AG09309 (cell line): Measurements from ENCODE around the gene ATP9A.
"Not testable (repeated sequence)": the region's sequence is repeated elsewhere in the genome, so short reads cannot be mapped to it uniquely, and the experiment has no call there.

Source experiments
- DNase-seq: peaks from one replicate; pipeline ENCODE4 v3.0.0-alpha.2; 2010; ENCODE audit warnings: low read depth
- H3K4me3 ChIP-seq: 2 replicates; pipeline ENCODE4 v1.5.1; 2011; ENCODE audit warnings: mild to moderate bottlenecking, low read depth, low read length, moderate library complexity; ENCODE audit not compliant: control insufficient read depth
- TF ChIP-seq, protein P1 (sequence below): IDR thresholded peaks from 2 replicates; pipeline ENCODE4 v1.5.1; 2011; ENCODE audit warnings: mild to moderate bottlenecking, low read depth, low read length, inconsistent platforms; ENCODE audit not compliant: insufficient read depth, control insufficient read depth; ENCODE audit errors: missing control alignments

The ATP9A gene

DNA sequence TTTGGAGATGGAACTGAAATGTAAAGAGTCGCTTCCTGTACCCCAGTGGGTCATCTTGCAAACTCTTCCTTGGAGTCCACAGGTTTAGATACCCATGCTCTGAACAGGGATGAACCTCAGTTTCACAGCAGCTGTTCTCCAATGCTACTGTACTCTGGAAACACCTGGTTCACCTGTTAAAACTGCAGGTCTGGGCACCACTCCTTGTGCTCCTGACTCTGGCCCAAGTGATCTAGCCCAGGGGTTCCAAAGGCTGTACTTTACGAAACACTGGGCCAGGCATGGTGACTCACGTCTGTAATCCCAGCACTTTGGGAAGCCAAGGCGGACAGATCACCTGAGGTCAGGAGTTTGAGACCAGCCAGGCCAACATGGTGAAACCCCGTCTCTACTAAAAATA lies 102.1 kb downstream of the ATP9A start:
- TF ChIP-seq, protein P1, sequence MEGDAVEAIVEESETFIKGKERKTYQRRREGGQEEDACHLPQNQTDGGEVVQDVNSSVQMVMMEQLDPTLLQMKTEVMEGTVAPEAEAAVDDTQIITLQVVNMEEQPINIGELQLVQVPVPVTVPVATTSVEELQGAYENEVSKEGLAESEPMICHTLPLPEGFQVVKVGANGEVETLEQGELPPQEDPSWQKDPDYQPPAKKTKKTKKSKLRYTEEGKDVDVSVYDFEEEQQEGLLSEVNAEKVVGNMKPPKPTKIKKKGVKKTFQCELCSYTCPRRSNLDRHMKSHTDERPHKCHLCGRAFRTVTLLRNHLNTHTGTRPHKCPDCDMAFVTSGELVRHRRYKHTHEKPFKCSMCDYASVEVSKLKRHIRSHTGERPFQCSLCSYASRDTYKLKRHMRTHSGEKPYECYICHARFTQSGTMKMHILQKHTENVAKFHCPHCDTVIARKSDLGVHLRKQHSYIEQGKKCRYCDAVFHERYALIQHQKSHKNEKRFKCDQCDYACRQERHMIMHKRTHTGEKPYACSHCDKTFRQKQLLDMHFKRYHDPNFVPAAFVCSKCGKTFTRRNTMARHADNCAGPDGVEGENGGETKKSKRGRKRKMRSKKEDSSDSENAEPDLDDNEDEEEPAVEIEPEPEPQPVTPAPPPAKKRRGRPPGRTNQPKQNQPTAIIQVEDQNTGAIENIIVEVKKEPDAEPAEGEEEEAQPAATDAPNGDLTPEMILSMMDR = no peak
- H3K4me3 ChIP-seq = no peak overlapping the region
- no peak for DNase-seq

DNA sequence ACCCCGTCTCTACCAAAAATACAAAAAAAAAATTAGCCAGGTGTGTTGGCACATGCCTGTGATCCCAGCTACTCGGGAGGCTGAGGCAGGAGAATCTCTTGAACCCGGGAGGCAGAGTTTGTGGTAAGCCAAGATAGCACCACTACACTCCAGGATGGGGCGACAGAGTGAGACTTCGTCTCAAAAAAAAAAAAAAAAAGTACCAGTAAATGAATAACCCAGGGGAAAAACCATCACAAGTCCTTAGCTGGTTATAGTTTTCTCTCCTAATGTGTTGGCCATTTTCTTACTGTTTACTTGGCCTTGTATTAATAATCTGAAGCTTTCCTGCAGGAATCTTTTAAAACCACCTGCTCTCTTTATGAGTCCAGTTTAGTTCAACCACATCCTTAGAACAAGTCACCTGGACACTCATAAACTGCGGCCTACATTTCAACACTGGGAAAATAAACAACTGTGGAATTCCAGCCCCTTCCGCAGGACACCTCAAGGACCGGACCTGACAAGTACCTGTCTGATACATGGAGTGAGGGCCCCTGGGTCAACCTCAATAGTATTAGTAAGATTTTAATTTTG lies 102.6 kb downstream of the ATP9A start:
- TF ChIP-seq, protein P1 = no peak
- H3K4me3 ChIP-seq = no peak overlapping the region
- DNase-seq = no peak

DNA sequence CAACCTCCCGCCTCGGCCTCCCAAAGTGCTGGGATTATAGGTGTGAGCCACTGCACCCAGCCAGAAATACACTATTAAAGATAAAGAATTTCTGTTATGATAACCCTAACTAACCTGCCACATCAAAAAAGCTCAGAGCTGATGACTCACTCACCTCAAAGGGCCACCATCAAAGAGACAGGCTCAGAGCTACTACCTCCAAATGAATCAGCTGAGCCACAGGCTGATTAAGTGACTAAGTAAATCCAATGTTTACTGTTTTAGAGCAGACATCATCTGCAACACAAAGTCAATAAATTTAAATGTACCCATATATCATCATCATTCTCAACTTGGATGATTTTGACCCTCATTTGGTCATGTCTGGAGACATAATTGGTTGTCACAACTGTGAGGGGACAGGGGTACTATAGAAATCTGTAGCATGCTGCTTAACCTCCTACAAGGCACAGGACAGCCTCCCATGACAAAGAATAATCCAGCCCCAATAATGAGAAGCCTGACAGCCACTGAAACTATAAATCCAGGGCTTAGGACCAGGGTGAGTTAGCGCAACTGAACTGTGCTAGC lies 106.5 kb downstream of the ATP9A start:
- TF ChIP-seq, protein P1 = no peak
- peak; percentile 27 for DNase-seq
- H3K4me3 ChIP-seq = no peak overlapping the region

DNA sequence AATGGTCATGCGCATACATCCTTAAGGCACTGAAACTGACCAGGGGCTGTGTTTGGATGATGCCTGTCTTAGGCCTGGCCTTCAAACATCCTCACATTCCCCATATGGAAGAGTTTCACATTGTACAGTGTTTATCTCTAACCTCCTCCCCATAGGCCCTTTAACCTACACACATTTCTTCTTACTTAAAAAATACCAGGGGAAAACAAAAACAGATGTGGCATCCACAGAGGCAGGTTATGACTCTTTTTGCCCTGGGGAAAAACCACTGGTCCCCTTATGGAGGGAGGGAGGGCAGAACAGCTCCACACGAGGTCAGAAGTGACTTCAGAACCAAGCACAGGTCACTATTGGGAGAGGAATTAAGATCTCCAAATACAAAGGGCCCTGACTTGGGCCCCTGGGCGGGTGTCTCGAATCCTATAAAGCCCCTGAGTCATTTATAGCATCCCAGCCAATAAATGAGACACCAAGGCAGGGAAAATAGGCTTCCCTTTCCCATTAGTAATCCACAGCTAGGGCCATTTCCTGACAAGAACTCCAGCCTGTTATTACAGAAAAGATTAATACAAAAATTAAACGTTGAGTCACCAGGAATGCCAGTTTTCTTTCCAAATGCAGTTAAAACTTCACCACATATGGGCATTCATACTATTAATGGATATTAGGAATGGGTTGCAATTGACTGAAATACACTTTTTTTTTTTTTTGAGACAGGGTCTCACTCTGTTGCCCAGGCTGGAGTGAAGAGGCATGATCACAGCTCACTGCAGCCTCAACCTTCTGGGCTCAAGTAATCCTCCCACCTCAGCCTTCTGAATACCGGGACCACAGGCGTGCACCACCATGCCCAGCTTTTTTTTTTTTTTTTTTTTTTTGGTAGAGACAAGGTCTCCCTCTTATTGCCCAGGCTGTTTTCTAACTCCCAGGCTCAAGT lies 107.2 kb downstream of the ATP9A start:
- DNase-seq = peak; percentile 89
- TF ChIP-seq, protein P1 = no peak

DNA sequence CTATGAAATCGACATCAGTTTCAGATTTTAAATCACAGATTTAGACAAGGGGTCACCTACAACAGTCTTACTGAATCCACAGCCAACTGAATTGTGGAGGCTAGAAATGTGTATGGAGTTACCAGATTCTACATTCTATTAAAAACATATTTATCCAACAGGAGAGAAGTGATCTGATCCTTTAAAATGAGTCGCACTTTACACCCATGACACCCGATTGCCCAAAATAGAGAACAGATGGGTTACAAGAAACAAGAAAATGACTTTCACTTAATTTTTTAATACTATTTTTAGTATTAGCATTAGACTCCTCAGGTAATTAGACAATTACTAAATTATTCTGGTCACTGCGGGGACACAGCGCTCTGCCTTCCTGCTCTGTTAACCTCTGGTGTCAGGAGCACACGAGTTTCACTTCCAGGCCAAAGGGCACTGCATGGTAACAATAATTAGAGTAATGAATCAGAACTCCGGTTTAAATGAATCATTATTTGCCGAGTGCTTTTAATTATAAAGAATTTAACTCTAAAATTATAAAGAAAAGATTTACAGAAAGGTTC lies 108.6 kb downstream of the ATP9A start:
- TF ChIP-seq, protein P1 = no peak
- DNase-seq = no peak
- no peak overlapping the region for H3K4me3 ChIP-seq

More for the DNA sequence above, 107.2 kb downstream of the ATP9A start:
- H3K4me3 ChIP-seq = no peak overlapping the region

DNA sequence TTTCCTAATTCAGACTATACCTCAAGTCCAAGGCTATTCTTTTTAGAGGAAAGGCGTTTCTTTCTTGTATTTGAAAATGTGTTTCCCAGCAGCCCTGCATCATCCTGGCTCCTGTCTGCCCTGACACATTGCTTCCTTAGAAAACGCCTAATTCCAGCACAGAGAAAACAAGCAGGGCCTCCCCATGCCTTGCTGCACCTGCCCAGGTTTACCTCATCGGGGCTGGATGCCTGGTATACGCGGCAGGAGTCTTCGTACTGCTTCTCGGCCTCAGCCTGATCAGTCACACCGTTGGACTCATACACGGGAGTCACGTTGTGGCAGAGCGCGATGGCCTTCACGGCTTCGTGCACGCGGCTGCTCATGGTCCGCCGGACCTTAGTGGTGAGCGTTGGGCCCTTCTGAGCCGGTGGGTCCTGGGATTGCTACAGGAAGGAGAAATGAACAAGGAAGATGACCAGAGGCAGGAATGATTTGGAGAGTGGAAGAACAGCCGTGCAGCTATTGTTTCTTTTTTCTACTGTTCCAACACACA lies 111.4 kb downstream of the ATP9A start:
- no peak overlapping the region for H3K4me3 ChIP-seq
- no peak for DNase-seq
- TF ChIP-seq, protein P1 = no peak

DNA sequence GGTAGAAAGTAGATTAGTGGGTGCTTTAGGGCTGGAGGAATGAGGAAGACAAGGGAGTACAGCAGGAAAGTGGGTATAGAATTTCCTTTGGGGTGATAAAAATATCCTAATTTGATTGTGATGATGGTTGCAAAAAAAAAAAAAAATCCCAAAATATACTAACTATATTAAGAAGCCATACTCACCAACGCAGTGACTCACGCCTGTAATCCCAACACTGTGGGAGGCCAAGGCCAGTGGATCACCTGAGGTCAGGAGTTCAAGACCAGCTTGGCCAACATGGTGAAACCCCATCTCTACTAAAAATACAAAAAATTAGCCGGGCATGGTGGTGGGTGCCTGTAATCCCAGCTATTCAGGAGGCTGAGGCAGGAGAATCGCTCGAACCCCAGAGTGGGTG lies 112.1 kb downstream of the ATP9A start:
- H3K4me3 ChIP-seq, DNase-seq: not testable (repeated sequence)
